GM18499 (cell line): ENCODE data around the gene MAP4.

Experiments
- ATAC-seq: cut with Tn5 transposase; IDR thresholded peaks from one replicate; pipeline ENCODE4 v1.9.1; 2021; ENCODE audit warnings: moderate number of reproducible peaks; ENCODE audit not compliant: insufficient read depth, unreplicated experiment

Gene MAP4

GRCh38 chr3:47870702-47871260 is 145.4 kb downstream of the MAP4 start:
- no peak for ATAC-seq

- no peak for ATAC-seq
These were observed 146.1 kb downstream of the MAP4 start for GRCh38 chr3:47870156-47870555.

GRCh38 chr3:47868306-47868705 is 147.9 kb downstream of the MAP4 start:
- ATAC-seq: no peak

- ATAC-seq: no peak
These were observed 148.7 kb downstream of the MAP4 start for GRCh38 chr3:47867451-47868044.

GRCh38 chr3:47865192-47865591 is 151.0 kb downstream of the MAP4 start:
- no peak for ATAC-seq

GRCh38 chr3:47863391-47864128 is 152.7 kb downstream of the MAP4 start:
- ATAC-seq: no peak

GRCh38 chr3:47859956-47860605 is 156.1 kb downstream of the MAP4 start:
- ATAC-seq: no peak

- ATAC-seq: no peak
These were observed 159.1 kb downstream of the MAP4 start for GRCh38 chr3:47857151-47857550.

GRCh38 chr3:47856669-47857068 is 159.5 kb downstream of the MAP4 start:
- no peak for ATAC-seq

GRCh38 chr3:47855461-47856383 is 160.5 kb downstream of the MAP4 start:
- ATAC-seq: no peak

- ATAC-seq: no peak
These were observed 161.3 kb downstream of the MAP4 start for GRCh38 chr3:47854720-47855455.

GRCh38 chr3:47854267-47854666 is 161.9 kb downstream of the MAP4 start:
- ATAC-seq: no peak

GRCh38 chr3:47852604-47853602 is 163.3 kb downstream of the MAP4 start:
- ATAC-seq: no peak

GRCh38 chr3:47851888-47852603 is 164.2 kb downstream of the MAP4 start:
- no peak for ATAC-seq

GRCh38 chr3:47850564-47851410 is 165.4 kb downstream of the MAP4 start:
- ATAC-seq: no peak

- ATAC-seq: no peak
These were observed 166.3 kb downstream of the MAP4 start for GRCh38 chr3:47849699-47850563.
